RWPE1 (cell line): ENCODE measurements around the gene APBA2.

Experiments
- CTCF ChIA-PET: fragments of 350-600 bp; sonication (Branson Sonifier 250); formaldehyde crosslinking; extraction: SDS; loops from one replicate; lab custom pipeline; 2021; lab: Yijun Ruan, JAX
- POLR2A ChIA-PET: fragments of 400-600 bp; formaldehyde crosslinking; extraction: SDS; loops from one replicate; lab custom pipeline; 2020; ENCODE audit warnings: antibody characterized with exemption; ENCODE audit not compliant: low non-redundant PET; lab: Yijun Ruan, JAX
- DNase-seq: peaks from one replicate; pipeline ENCODE4 v3.0.0; 2012; ENCODE audit warnings: low spot score
- H3K27ac ChIP-seq: fragments of 450-650 bp; 2 replicates; pipeline ENCODE4 v1.5.1; 2017
- TF ChIP-seq, protein P1 (sequence below): fragments of 450-650 bp; conservative IDR thresholded peaks from 2 replicates; pipeline ENCODE4 v1.5.1; 2017; ENCODE audit warnings: low read depth, mild to moderate bottlenecking

The APBA2 gene

GRCh38 chr15:28897861-28898585 is 12.2 kb downstream of the APBA2 start:
- TF ChIP-seq, protein P1, sequence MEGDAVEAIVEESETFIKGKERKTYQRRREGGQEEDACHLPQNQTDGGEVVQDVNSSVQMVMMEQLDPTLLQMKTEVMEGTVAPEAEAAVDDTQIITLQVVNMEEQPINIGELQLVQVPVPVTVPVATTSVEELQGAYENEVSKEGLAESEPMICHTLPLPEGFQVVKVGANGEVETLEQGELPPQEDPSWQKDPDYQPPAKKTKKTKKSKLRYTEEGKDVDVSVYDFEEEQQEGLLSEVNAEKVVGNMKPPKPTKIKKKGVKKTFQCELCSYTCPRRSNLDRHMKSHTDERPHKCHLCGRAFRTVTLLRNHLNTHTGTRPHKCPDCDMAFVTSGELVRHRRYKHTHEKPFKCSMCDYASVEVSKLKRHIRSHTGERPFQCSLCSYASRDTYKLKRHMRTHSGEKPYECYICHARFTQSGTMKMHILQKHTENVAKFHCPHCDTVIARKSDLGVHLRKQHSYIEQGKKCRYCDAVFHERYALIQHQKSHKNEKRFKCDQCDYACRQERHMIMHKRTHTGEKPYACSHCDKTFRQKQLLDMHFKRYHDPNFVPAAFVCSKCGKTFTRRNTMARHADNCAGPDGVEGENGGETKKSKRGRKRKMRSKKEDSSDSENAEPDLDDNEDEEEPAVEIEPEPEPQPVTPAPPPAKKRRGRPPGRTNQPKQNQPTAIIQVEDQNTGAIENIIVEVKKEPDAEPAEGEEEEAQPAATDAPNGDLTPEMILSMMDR = no peak
- no peak overlapping the region for H3K27ac ChIP-seq
- no peak for DNase-seq
- POLR2A ChIA-PET = interaction anchor here (0.6 kb wide), 1 partner anchor 371 kb away, joined by 3 read pairs; no protein-coding TSS in a partner anchor
- CTCF ChIA-PET = no interaction called here

DNA sequence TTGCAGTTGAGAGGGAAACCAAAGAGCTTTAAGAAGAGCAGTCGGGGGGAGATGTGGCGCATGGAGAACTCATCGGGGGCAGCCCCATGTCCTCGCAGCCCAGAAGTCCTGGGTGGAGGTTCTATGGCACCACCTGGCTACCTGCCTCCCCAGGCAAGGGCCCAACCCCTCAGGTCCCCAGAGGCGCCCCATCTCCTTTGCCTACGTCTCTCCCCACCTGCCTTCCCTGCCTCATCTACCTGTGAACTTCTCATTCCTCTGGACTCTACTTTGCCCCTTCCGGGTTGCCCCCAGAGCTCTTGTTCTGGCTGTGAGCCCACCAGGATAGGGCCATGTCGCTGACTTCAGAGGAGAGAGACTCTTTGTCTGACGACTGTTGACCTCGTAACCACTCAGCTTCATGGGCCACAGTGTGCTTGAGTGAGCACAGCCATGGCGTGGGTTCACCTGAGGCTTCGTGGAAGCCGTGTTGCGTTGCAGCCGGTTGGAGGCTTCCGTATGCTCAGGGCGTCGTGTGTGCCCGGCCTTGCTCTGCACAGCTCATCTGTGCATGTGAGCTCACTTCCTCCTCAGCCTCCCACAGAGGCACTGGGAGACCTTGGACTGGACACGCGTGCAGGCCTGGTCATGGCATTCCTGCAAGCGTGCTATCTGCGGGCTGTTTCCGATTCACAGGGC is 13.4 kb downstream of the APBA2 start:
- TF ChIP-seq, protein P1 = no peak
- CTCF ChIA-PET = no interaction called here
- POLR2A ChIA-PET = no interaction called here
- H3K27ac ChIP-seq = no peak overlapping the region
- no peak for DNase-seq

GRCh38 chr15:28900041-28900891 is 14.5 kb downstream of the APBA2 start:
- TF ChIP-seq, protein P1 = no peak
- H3K27ac ChIP-seq = no peak overlapping the region
- no peak for DNase-seq
- ChIA-PET CTCF (no interaction called here), POLR2A (no interaction called here)

- H3K27ac ChIP-seq = no peak overlapping the region
- no peak for DNase-seq
- CTCF ChIA-PET = no interaction called here
- POLR2A ChIA-PET = no interaction called here
- TF ChIP-seq, protein P1 = no peak
These were observed 15.3 kb downstream of the APBA2 start for GRCh38 chr15:28900892-28901586.

DNA sequence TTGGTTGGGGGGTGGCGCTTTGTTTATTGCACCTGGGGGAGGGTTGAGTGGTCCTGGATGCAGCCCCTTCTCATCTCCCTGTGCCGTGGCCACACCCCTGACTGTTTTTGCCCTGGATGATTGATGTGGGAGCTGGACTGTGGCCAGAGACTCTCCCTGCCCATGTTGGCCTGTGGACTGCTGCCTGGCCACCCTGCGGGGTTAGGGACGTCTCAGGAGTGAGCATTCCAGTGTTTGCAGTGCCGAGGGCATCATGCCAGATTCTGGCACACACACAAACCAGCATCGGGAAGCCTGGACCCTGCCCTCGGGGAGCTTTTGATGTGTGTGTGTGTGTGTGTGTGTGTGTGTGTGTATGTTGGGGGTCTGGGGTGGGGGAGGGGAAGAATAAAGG is 15.8 kb downstream of the APBA2 start:
- TF ChIP-seq, protein P1 = no peak
- no peak for DNase-seq
- no peak overlapping the region for H3K27ac ChIP-seq
- ChIA-PET POLR2A (no interaction called here), CTCF (no interaction called here)
